Central memory CD4-positive, alpha-beta T cell (primary cell): Measurements from ENCODE around the gene IL23R.

ENCODE experiments used
- DNase-seq: peaks from one replicate; pipeline ENCODE4 v3.0.0; 2022

Gene IL23R

GRCh38 chr1:67242016-67242415 is 75.8 kb downstream of the IL23R start:
- DNase-seq: no peak

- DNase-seq: no peak
Measured at GRCh38 chr1:67250051-67250653, 83.9 kb downstream of the IL23R start.

GRCh38 chr1:67256291-67257172 is 90.3 kb downstream of the IL23R start:
- no peak for DNase-seq

- DNase-seq: no peak
Measured at GRCh38 chr1:67257173-67257535, 90.9 kb downstream of the IL23R start.

- peak; percentile 8 for DNase-seq
Measured at GRCh38 chr1:67261680-67262079, 95.4 kb downstream of the IL23R start.

- no peak for DNase-seq
Measured at GRCh38 chr1:67262735-67263134, 96.5 kb downstream of the IL23R start.

- no peak for DNase-seq
Measured at GRCh38 chr1:67264152-67264551, 97.9 kb downstream of the IL23R start.

GRCh38 chr1:67264899-67265298 is 98.6 kb downstream of the IL23R start:
- no peak for DNase-seq

GRCh38 chr1:67269061-67269460 is 102.8 kb downstream of the IL23R start:
- no peak for DNase-seq

- no peak for DNase-seq
Measured at GRCh38 chr1:67270541-67270940, 104.3 kb downstream of the IL23R start.

GRCh38 chr1:67273591-67273990 is 107.3 kb downstream of the IL23R start:
- DNase-seq: no peak

GRCh38 chr1:67274623-67275325 is 108.5 kb downstream of the IL23R start:
- DNase-seq: no peak

GRCh38 chr1:67280696-67281095 is 114.4 kb downstream of the IL23R start:
- DNase-seq: no peak

- DNase-seq: no peak
Measured at GRCh38 chr1:67281244-67281643, 115.0 kb downstream of the IL23R start.

- DNase-seq: no peak
Measured at GRCh38 chr1:67285780-67286488, 119.7 kb downstream of the IL23R start.

- DNase-seq: no peak
Measured at GRCh38 chr1:67290236-67290635, 124.0 kb downstream of the IL23R start.

GRCh38 chr1:67294836-67295617 is 128.8 kb downstream of the IL23R start:
- DNase-seq: no peak

GRCh38 chr1:67298762-67299161 is 132.5 kb downstream of the IL23R start:
- no peak for DNase-seq

GRCh38 chr1:67299296-67299695 is 133.0 kb downstream of the IL23R start:
- no peak for DNase-seq

- no peak for DNase-seq
Measured at GRCh38 chr1:67300561-67300960, 134.3 kb downstream of the IL23R start.

GRCh38 chr1:67304023-67304422 is 137.8 kb downstream of the IL23R start:
- no peak for DNase-seq

GRCh38 chr1:67306547-67306946 is 140.3 kb downstream of the IL23R start:
- no peak for DNase-seq
